GM21576 (cell line): ENCODE results near the gene PRSS36.
A peak's percentile ranks its signal among the peaks of the same experiment; 100 is the strongest.
"Not testable (repeated sequence)": the region's sequence is repeated elsewhere in the genome, so short reads cannot be mapped to it uniquely, and the experiment has no call there.

Experiments
- ATAC-seq: cut with Tn5 transposase; IDR thresholded peaks from one replicate; pipeline ENCODE4 v1.9.1; 2021; ENCODE audit warnings: mild to moderate bottlenecking, moderate library complexity; ENCODE audit not compliant: unreplicated experiment

Gene PRSS36

DNA sequence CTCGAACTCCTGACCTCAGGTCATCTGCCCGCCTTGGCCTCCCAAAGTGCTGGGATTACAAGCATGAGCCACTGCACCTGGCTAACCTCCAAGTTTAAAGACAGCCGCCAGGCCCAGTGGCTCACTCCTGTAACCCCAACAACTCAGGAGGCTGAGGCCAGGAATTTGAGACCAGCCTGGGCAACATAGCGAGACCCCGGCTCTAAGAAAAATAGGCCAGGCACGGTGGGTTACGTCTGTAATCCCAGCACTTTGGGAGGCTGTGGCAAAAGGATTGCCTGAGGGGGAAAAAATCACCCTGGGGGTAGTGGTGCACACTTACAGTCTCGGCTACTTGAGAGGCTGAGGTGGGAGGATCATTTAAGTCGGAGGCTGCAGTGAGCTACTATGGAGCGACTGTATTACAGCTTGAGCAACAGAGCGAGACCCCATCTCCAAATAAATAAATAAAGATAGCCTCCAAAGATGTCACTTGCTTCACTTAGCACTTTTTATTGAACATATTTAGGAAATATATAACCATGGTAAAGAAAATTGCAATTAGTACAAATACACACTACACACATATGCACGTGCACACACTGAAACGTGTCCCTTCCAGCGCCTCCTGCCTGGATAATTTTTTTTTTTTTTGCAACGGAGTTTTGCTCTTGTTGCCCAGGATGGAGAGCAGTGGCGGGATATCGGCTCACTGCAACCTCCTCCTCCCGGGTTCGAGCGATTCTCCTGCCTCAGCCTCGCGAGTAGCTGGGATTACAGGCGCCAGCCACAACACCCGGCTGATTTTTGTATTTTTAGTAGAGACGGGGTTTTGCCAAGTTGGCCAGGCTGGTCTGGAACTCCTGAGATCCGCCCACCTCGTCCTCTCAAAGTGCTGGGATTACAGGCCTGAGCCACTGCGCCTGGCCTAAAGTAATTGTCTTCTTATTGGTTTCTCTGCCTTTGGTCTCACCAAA, 43.1 kb downstream of the PRSS36 start:
- ATAC-seq, result no peak

DNA sequence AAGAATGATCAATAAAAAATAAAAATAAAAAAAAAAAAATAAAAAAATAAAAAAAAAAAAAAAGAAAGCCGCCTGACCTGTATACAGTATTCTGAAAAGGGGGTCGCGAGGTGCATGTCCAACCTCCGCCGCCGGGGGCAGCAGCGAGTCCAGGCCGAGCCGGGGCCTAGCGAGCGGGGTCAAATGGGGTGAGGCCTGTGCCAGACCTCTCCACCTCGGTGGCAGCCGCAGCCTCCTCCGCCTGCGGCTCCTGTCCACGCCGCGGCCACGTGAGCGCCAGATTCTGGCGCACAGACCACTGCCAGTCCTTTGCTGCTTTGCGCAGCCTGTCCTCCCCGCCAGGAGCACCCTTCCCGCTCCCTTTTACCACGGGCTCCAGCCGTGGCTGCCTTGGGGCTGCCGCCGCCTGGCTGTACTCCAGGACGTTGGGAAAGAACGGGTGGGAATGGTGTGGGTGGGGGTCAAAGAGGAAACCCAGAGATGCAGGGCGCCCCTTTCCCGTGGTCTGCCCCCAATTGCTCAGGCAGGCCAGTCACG, 44.1 kb downstream of the PRSS36 start:
- ATAC-seq, result no peak

DNA sequence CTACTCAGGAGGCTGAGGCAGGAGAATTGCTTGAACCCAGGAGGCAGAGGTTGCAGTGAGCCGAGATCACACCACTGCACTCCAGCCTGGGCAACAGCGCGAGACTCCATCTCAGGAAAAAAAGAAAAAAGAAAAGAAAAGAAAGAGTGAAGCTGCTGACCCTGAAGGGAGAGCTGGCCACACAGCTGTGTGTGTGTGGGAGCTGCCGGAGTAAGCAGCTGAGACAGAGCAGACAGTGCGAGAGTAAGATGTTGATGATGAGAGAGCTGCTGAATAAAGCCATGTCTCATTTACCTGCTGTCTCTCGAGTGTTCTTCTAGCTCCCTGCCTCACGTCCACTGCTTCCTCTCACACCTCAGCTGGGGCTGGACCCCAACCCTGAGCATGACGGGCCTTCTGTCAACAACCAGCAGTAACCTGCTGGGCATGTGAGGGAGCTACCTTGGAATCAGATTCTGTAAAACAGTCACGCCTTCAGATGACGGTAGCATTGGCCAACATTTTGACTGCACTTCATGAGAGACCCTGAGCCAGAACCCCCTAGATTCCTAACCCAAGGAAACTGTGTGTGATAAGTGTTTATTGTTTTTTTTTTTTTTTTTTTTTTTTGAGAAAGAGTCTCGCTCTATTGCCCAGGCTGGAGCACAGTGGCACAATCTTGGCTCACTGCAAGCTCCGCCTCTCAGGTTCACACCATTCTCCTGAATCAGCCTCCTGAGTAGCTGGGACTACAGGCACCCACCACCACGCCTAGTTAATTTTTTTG, 48.8 kb downstream of the PRSS36 start:
- not testable (repeated sequence) for ATAC-seq

DNA sequence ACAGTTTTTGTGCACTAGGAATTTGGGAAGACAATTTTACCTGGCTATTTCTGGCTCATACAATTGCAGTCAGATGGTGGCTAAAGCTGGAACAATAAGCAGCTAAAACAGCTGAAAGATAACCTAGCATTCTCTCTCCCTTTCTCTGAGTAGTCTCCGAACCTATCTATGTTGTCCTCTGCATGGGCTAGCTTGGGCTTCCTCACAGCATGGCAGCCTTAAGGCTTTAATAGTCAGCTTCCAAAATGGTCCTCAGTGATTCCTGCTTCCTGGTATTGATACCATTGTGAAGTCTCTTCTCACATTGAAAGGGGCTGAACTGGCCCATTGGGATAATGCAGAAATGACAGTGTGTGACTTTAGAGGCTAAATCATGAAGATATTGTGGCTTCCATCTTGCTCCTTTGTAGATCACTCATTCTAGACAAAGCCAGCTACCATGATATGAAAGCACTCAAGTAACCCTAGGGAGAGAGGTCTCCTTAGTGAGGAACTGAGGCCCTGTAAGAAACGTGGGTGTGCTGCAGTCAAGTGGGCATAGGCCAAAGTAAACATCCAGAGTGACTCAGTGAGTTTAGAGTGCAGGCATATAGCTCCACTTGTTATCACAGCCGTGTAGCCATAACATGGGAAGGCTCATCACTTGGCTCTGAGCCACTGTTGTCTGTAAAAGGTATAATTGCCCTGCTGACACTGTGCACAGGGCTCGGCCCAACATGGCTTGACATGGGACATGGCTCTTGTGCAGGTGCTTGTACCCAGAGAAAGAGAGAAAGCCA, 49.8 kb downstream of the PRSS36 start:
- ATAC-seq, result no peak

DNA sequence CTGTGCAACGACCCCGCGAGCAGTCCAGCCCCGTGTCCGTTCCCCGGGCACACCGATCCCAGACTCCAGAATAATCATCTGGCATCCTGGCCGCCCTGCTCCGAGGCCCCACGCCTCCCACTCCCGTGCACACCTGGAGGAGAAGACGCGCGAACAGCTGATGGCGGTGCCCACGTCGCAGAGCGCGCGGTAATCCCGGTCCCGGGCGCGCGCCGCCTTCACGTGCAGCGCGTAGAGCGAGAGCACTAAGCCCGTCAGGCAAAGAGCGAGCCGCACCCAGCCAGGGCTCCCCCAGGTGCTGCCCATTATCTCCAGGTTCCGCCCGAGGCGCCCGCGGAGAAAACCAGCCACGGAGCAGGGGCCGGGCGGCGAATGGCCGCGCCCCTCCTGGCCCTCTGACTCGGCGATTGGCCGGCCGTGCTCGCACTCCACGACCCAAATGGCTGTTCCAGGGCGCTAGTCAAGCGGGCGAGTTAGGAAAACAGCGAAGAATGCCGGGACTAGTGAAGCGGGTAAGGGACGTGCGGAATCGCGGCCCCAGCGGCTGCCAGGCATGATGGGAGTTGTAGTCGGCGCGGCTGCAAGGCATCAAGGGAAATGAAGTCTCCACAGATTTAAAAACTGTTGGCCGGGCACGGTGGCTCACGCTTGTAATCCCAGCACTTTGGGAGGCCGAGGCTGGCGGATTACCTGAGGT, 55.3 kb downstream of the PRSS36 start, which contains the start of gene VKORC1:
VKORC1 (minus strand) TSS at position 374 of the 697 bp plus-strand sequence; CDS start at position 306, 68 bp downstream.
- ATAC-seq, result peak; percentile 78

DNA sequence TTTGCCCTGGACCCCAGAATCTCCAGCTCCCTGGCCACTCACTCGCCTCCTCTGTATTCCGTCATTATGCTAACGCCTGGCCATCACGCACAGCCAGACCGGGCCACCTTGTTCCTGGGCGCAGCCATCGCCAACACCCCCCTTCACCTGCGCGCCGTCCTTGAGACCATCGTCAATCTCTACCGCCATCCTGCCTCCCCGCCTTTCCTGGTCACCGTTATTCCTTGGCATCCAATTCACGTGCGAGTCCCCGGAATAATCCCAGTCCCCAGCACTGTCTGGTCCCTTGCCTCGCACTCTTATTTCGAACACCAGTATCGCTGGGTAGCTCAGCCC, 55.8 kb downstream of the PRSS36 start:
- ATAC-seq, result no peak

DNA sequence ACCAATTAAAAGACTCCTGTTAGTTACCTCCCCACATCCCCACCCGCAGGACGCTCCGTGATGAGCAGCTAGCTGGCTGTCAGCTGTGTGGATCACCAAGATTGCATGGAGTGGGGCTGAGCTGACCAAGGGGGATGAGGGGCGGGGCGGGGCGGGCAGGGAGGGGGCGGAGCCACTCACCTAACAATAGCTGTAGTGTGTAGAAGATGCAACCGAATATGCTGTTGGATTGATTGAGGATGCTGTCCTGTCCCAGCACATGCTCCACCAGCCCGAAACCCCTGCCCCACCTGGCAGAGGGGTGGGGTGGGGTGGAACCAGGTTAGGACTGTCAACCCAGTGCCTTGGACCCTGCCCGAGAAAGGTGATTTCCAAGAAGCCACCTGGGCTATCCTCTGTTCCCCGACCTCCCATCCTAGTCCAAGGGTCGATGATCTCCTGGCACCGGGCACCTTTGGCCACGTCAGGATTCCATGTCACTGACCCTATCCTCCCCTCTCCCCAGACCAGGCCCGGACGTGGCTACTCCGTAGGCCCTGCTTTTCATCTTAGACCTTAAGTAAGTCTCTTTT, 56.6 kb downstream of the PRSS36 start:
- no peak for ATAC-seq

DNA sequence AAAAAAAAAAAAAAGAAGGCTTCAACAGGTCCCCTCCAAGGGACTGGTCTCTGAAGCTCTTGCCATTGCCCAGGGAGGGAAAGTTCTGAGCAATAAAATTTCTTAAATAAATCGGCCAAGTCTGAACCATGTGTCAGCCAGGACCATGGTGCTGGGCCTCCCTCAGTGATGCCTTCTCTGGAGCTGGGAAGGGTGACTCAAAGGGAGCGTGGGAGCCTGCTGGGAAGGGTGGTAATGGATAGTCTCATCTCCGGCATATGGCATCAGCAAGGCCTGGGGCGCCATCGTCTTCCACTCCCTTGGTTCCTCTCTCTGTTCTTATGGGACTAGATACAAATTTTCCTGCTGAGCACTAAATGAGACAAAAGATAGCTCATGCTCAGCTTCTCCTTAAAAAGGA, 57.5 kb downstream of the PRSS36 start:
- no peak for ATAC-seq

DNA sequence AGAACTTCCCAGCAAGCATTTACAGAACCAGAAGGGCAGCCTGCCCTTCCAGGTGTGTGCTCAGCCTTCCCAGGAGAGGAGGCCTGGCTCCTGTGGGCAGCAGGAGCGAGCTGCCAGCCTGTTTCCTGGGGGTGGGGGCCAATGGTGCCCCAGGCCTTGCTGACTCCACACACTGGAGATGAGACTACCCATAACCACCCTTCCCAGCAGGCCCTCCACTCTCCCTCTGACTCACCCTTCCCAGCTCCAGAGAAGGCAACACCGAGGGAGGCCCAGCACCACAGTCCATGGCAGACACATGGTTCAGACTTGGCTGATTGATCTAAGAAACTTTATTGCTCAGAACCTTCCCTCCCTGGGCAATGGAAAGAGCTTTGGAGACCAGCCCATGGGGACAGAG, 59.3 kb downstream of the PRSS36 start:
- ATAC-seq, result no peak

DNA sequence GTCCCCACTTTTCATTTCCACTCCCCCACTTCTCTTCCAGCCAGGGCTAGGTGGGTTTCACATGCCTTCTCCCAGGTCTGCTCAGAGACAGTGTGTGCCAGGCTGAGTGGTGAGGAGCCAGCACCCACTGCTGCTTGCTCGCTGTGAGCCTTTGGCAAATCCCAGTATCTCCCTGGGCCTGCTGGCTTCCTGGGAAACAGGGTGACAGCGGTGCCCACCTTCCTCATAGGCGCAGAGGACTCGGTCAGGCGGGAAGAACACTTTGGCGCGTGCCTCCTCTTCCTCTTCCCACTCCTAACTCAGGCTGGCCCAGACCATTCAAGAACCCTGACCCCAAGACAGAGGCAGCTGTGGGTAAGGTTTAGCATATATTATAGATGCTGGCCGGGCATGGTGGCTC, 60.7 kb downstream of the PRSS36 start:
- ATAC-seq, result no peak
